ENCODE results near the gene DBNDD2. TPM values are rescaled to one million over a fixed set of nuclear protein-coding genes. Genes with fewer than 3 reads are reported as not detected.
A peak's percentile ranks its signal among the peaks of the same experiment; 100 is the strongest.

DBNDD2 gene
- total RNA-seq, result 3.7 TPM

- Histone ChIP-seq H3K9me3 (ENCODE audit: control insufficient read depth in 3 of 3, low read length in 3 of 3) (no peaks in the 10 kb centered on the region), H3K27ac (ENCODE audit: low read depth, low read length) (peak within 1 kb of the TSS; percentile 100), H3K4me3 (ENCODE audit: low read length in 3 of 3) (peak within 1 kb of the TSS; percentile 86 to 96 (median 94)), H3K27me3 (ENCODE audit: control insufficient read depth in 3 of 3, insufficient read depth in 3 of 3, low read length in 3 of 3) (no peaks in the 10 kb centered on the region), H3K36me3 (ENCODE audit: control insufficient read depth in 3 of 3, insufficient read depth in 3 of 3, low read length in 3 of 3) (peaks cover 26 to 32% (median 31%) of the 10 kb centered on the region in 3 donors), H3K9ac (ENCODE audit: low read depth in 1 of 3, low read length in 3 of 3) (peak within 1 kb of the TSS; percentile 95 to 99 (median 99)), H3K4me1 (ENCODE audit: control insufficient read depth in 3 of 3, insufficient read depth in 3 of 3, low read length in 3 of 3) (peaks cover 35 to 54% (median 42%) of the 10 kb centered on the region in 3 donors)
These were observed at the start of gene DBNDD2 for GRCh38 chr20:45407783-45408645. DBNDD2 (plus strand) TSS chr20:45408289; CDS start chr20:45408468, 179 bp downstream.

- H3K9me3 ChIP-seq (ENCODE audit: control insufficient read depth in 3 of 3, low read length in 3 of 3), result no peaks in the 10 kb centered on the region
These were observed 49.1 kb upstream of the DBNDD2 start for GRCh38 chr20:45359069-45359405.

GRCh38 chr20:45359406-45360148 lies 48.5 kb upstream of the DBNDD2 start:
- Histone ChIP-seq H3K4me1 (ENCODE audit: control insufficient read depth in 3 of 3, insufficient read depth in 3 of 3, low read length in 3 of 3) (peaks cover 39 to 60% (median 44%) of the 10 kb centered on the region in 3 donors), H3K27me3 (ENCODE audit: control insufficient read depth in 3 of 3, insufficient read depth in 3 of 3, low read length in 3 of 3) (no peaks in the 10 kb centered on the region), H3K9ac (ENCODE audit: low read depth in 1 of 3, low read length in 3 of 3) (peak overlapping the region; percentile 52 to 73 (median 60)), H3K36me3 (ENCODE audit: control insufficient read depth in 3 of 3, insufficient read depth in 3 of 3, low read length in 3 of 3) (no peaks in the 10 kb centered on the region), H3K9me3 (ENCODE audit: control insufficient read depth in 3 of 3, low read length in 3 of 3) (no peaks in the 10 kb centered on the region), H3K27ac (ENCODE audit: low read depth, low read length) (peak overlapping the region; percentile 94), H3K4me3 (ENCODE audit: low read length in 3 of 3) (no peak overlapping the region)

More at GRCh38 chr20:45359069-45359405, 49.1 kb upstream of the DBNDD2 start:
- Histone ChIP-seq H3K27me3 (ENCODE audit: control insufficient read depth in 3 of 3, insufficient read depth in 3 of 3, low read length in 3 of 3) (no peaks in the 10 kb centered on the region), H3K4me3 (ENCODE audit: low read length in 3 of 3) (peak overlapping the region in 1 of 3 donors; percentile 2), H3K9ac (ENCODE audit: low read depth in 1 of 3, low read length in 3 of 3) (peak overlapping the region; percentile 52 to 73 (median 60)), H3K27ac (ENCODE audit: low read depth, low read length) (peak overlapping the region; percentile 94), H3K36me3 (ENCODE audit: control insufficient read depth in 3 of 3, insufficient read depth in 3 of 3, low read length in 3 of 3) (no peaks in the 10 kb centered on the region), H3K4me1 (ENCODE audit: control insufficient read depth in 3 of 3, insufficient read depth in 3 of 3, low read length in 3 of 3) (peaks cover 37 to 63% (median 44%) of the 10 kb centered on the region in 3 donors)

- peaks cover 5 to 21% (median 16%) of the 10 kb centered on the region in 3 donors for H3K36me3 ChIP-seq (ENCODE audit: control insufficient read depth in 3 of 3, insufficient read depth in 3 of 3, low read length in 3 of 3)
- no peak overlapping the region for H3K9ac ChIP-seq (ENCODE audit: low read depth in 1 of 3, low read length in 3 of 3)
- H3K27ac ChIP-seq (ENCODE audit: low read depth, low read length), result no peak overlapping the region
- no peaks in the 10 kb centered on the region for H3K9me3 ChIP-seq (ENCODE audit: control insufficient read depth in 3 of 3, low read length in 3 of 3)
- H3K27me3 ChIP-seq (ENCODE audit: control insufficient read depth in 3 of 3, insufficient read depth in 3 of 3, low read length in 3 of 3), result no peaks in the 10 kb centered on the region
- no peak overlapping the region for H3K4me3 ChIP-seq (ENCODE audit: low read length in 3 of 3)
- H3K4me1 ChIP-seq (ENCODE audit: control insufficient read depth in 3 of 3, insufficient read depth in 3 of 3, low read length in 3 of 3), result peaks cover 39 to 57% (median 44%) of the 10 kb centered on the region in 3 donors
These were observed 46.3 kb upstream of the DBNDD2 start for GRCh38 chr20:45361793-45362192.

- Histone ChIP-seq H3K27me3 (ENCODE audit: control insufficient read depth in 3 of 3, insufficient read depth in 3 of 3, low read length in 3 of 3) (no peaks in the 10 kb centered on the region), H3K27ac (ENCODE audit: low read depth, low read length) (peak within 1 kb of the TSS; percentile 96), H3K4me1 (ENCODE audit: control insufficient read depth in 3 of 3, insufficient read depth in 3 of 3, low read length in 3 of 3) (peaks cover 30 to 47% (median 33%) of the 10 kb centered on the region in 3 donors), H3K9ac (ENCODE audit: low read depth in 1 of 3, low read length in 3 of 3) (peak within 1 kb of the TSS; percentile 94 to 99 (median 96)), H3K4me3 (ENCODE audit: low read length in 3 of 3) (peak within 1 kb of the TSS; percentile 89 to 95 (median 91)), H3K36me3 (ENCODE audit: control insufficient read depth in 3 of 3, insufficient read depth in 3 of 3, low read length in 3 of 3) (peaks cover 13 to 33% (median 29%) of the 10 kb centered on the region in 3 donors), H3K9me3 (ENCODE audit: control insufficient read depth in 3 of 3, low read length in 3 of 3) (no peaks in the 10 kb centered on the region)
These were observed 45.1 kb upstream of the DBNDD2 start, which contains the start of gene SYS1 for GRCh38 chr20:45362804-45363610. SYS1 (plus strand) TSS chr20:45363156; CDS start chr20:45363532, 376 bp downstream.

- peaks cover 13 to 39% (median 34%) of the 10 kb centered on the region in 3 donors for H3K36me3 ChIP-seq (ENCODE audit: control insufficient read depth in 3 of 3, insufficient read depth in 3 of 3, low read length in 3 of 3)
- peak overlapping the region; percentile 96 for H3K27ac ChIP-seq (ENCODE audit: low read depth, low read length)
- H3K4me3 ChIP-seq (ENCODE audit: low read length in 3 of 3), result peak overlapping the region; percentile 89 to 95 (median 91)
- peak overlapping the region; percentile 94 to 99 (median 96) for H3K9ac ChIP-seq (ENCODE audit: low read depth in 1 of 3, low read length in 3 of 3)
- H3K4me1 ChIP-seq (ENCODE audit: control insufficient read depth in 3 of 3, insufficient read depth in 3 of 3, low read length in 3 of 3), result peaks cover 24 to 38% (median 25%) of the 10 kb centered on the region in 3 donors
- H3K9me3 ChIP-seq (ENCODE audit: control insufficient read depth in 3 of 3, low read length in 3 of 3), result no peaks in the 10 kb centered on the region
- H3K27me3 ChIP-seq (ENCODE audit: control insufficient read depth in 3 of 3, insufficient read depth in 3 of 3, low read length in 3 of 3), result no peaks in the 10 kb centered on the region
These were observed 44.2 kb upstream of the DBNDD2 start for GRCh38 chr20:45363611-45364492.

- no peak overlapping the region for H3K9ac ChIP-seq (ENCODE audit: low read depth in 1 of 3, low read length in 3 of 3)
- H3K4me1 ChIP-seq (ENCODE audit: control insufficient read depth in 3 of 3, insufficient read depth in 3 of 3, low read length in 3 of 3), result peaks cover 12 to 26% (median 17%) of the 10 kb centered on the region in 3 donors
- no peak overlapping the region for H3K27ac ChIP-seq (ENCODE audit: low read depth, low read length)
- H3K27me3 ChIP-seq (ENCODE audit: control insufficient read depth in 3 of 3, insufficient read depth in 3 of 3, low read length in 3 of 3), result no peaks in the 10 kb centered on the region
- H3K9me3 ChIP-seq (ENCODE audit: control insufficient read depth in 3 of 3, low read length in 3 of 3), result no peaks in the 10 kb centered on the region
- peaks cover 13 to 42% (median 34%) of the 10 kb centered on the region in 3 donors for H3K36me3 ChIP-seq (ENCODE audit: control insufficient read depth in 3 of 3, insufficient read depth in 3 of 3, low read length in 3 of 3)
- H3K4me3 ChIP-seq (ENCODE audit: low read length in 3 of 3), result no peak overlapping the region
These were observed 42.6 kb upstream of the DBNDD2 start for GRCh38 chr20:45365444-45365970.

GRCh38 chr20:45366192-45366591 lies 41.9 kb upstream of the DBNDD2 start:
- Histone ChIP-seq H3K36me3 (ENCODE audit: control insufficient read depth in 3 of 3, insufficient read depth in 3 of 3, low read length in 3 of 3) (peaks cover 13 to 42% (median 34%) of the 10 kb centered on the region in 3 donors), H3K4me1 (ENCODE audit: control insufficient read depth in 3 of 3, insufficient read depth in 3 of 3, low read length in 3 of 3) (peaks cover 12 to 26% (median 17%) of the 10 kb centered on the region in 3 donors), H3K4me3 (ENCODE audit: low read length in 3 of 3) (no peak overlapping the region), H3K27ac (ENCODE audit: low read depth, low read length) (no peak overlapping the region), H3K9ac (ENCODE audit: low read depth in 1 of 3, low read length in 3 of 3) (no peak overlapping the region), H3K9me3 (ENCODE audit: control insufficient read depth in 3 of 3, low read length in 3 of 3) (no peaks in the 10 kb centered on the region), H3K27me3 (ENCODE audit: control insufficient read depth in 3 of 3, insufficient read depth in 3 of 3, low read length in 3 of 3) (no peaks in the 10 kb centered on the region)
